Measurements from ENCODE around the gene ENTREP3. TPM values are rescaled to one million over a fixed set of nuclear protein-coding genes. Genes with fewer than 3 reads are reported as not detected.

ENTREP3 gene
- total RNA-seq, 4 donors from 2014 or later: 22.7 to 42.0 (median 26.6) TPM

DNA sequence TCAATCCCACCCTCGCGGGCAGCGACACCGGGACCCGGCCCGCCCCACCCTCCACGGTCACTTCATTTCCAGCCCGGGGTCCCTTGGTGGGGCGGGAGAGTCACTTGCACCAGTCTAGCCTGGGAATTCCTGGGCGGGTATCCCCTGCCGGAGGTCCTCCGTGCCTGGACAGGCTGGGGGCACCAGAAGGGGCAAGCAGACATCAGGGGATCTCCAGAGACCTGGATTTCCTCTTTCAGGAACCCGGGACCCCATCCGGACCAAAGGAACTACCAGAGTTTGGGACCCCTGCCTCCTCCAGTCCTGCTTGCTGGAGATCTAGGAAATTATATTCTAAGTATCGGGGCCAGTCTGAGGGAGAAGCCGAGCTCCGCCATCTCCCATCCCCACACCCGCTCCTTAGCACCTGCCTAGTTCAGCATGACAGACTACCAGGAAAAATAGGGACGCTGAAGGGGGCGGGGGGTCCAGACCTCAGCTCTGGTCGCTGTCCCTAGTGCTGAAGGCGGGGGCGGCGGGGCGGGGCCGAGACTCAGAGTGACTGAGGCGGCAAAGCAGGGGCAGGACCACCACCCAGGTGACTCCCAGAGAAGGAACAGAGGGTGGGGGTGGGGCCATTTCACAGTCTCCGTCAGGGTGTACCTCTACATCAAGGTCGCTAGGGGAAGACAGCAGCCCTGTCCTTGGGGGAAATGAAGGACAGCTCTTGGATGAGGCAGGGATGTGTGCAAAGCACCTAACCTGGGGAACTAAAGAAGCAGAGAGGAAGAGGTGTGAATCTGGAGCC, 22.8 kb upstream of the ENTREP3 start:
- TF ChIP-seq EP300 (IDR thresholded peaks at IDR 0.05) (no peak), POLR2A (IDR thresholded peaks at IDR 0.05) (no peak)
- TF ChIP-seq, protein P1, sequence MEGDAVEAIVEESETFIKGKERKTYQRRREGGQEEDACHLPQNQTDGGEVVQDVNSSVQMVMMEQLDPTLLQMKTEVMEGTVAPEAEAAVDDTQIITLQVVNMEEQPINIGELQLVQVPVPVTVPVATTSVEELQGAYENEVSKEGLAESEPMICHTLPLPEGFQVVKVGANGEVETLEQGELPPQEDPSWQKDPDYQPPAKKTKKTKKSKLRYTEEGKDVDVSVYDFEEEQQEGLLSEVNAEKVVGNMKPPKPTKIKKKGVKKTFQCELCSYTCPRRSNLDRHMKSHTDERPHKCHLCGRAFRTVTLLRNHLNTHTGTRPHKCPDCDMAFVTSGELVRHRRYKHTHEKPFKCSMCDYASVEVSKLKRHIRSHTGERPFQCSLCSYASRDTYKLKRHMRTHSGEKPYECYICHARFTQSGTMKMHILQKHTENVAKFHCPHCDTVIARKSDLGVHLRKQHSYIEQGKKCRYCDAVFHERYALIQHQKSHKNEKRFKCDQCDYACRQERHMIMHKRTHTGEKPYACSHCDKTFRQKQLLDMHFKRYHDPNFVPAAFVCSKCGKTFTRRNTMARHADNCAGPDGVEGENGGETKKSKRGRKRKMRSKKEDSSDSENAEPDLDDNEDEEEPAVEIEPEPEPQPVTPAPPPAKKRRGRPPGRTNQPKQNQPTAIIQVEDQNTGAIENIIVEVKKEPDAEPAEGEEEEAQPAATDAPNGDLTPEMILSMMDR (IDR thresholded peaks at IDR 0.05): no peak
- peaks cover 0 to 7% (median 0%) of the 10 kb centered on the region in 3 donors for H3K36me3 ChIP-seq

DNA sequence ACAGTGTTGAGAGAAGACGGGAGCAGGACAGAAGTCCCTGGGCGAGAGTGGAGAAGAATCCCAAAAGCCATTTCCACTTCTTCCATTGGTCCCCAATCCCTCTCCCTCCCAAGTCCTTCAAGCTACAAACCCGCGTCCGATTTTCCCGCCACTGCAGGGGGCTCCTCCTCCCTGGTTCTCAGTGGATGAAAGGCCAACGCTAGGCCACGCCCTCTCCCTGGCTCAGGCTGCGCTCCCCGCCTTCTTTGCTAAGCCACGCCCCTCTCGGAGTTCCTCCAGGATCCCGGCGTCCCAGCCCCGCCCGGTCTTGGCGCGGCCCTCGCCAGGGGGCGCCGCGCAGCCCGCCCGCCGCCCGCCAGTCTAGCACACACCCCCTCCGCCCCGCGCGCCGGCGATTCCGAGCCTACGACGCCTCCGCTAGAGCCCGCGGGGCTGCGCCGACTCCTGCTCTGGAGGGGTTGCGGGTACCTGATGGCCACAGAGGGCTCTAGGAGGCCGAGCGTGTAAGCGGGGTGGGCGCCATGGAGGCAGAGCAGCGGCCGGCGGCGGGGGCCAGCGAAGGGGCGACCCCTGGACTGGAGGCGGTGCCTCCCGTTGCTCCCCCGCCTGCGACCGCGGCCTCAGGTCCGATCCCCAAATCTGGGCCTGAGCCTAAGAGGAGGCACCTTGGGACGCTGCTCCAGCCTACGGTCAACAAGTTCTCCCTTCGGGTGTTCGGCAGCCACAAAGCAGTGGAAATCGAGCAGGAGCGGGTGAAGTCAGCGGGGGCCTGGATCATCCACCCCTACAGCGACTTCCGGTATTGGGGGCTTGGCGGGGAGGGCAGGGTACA, 22.0 kb upstream of the ENTREP3 start, which contains the start of gene HCN3:
TSS of gene HCN3 (plus strand) at position 394 of the 832 bp plus-strand sequence. CDS start at position 522, 128 bp downstream.
- H3K27ac ChIP-seq: peak within 1 kb of the TSS in 3 of 4 donors; percentile 72 to 86 (median 78)
- TF ChIP-seq POLR2A (IDR thresholded peaks at IDR 0.05): no peak
- TF ChIP-seq, protein P1 (IDR thresholded peaks at IDR 0.05): peak; percentile 81 to 94 (median 85)
- peak in 1 of 2 donors; percentile 28 for TF ChIP-seq EP300 (IDR thresholded peaks at IDR 0.05)
- H3K36me3 ChIP-seq: no peaks in the 10 kb centered on the region
- WGBS, 2 donors: 1 to 3% methylated on average over 41 to 55 of the region's 68 CpGs
- peak; percentile 96 to 98 for DNase-seq (ENCODE audit: low spot score in 2 of 2)
- no peaks in the 10 kb centered on the region for H3K9me3 ChIP-seq
- H3K27me3 ChIP-seq: no peaks in the 10 kb centered on the region
- H3K4me1 ChIP-seq: peaks cover 0 to 38% (median 20%) of the 10 kb centered on the region in 4 donors
- peak within 1 kb of the TSS; percentile 43 to 89 (median 78) for H3K4me3 ChIP-seq

More for the DNA sequence above, 22.8 kb upstream of the ENTREP3 start:
- Histone ChIP-seq H3K4me1 (peaks cover 0 to 33% (median 16%) of the 10 kb centered on the region in 4 donors), H3K9me3 (no peaks in the 10 kb centered on the region), H3K27me3 (no peaks in the 10 kb centered on the region), H3K27ac (peak overlapping the region in 3 of 4 donors; percentile 72 to 86 (median 78)), H3K4me3 (peak overlapping the region; percentile 43 to 89 (median 78))
- WGBS, 2 donors: 1 to 3% methylated on average over 18 to 27 of the region's 29 CpGs
- peak in 1 of 2 donors; percentile 53 for DNase-seq (ENCODE audit: low spot score in 2 of 2)

DNA sequence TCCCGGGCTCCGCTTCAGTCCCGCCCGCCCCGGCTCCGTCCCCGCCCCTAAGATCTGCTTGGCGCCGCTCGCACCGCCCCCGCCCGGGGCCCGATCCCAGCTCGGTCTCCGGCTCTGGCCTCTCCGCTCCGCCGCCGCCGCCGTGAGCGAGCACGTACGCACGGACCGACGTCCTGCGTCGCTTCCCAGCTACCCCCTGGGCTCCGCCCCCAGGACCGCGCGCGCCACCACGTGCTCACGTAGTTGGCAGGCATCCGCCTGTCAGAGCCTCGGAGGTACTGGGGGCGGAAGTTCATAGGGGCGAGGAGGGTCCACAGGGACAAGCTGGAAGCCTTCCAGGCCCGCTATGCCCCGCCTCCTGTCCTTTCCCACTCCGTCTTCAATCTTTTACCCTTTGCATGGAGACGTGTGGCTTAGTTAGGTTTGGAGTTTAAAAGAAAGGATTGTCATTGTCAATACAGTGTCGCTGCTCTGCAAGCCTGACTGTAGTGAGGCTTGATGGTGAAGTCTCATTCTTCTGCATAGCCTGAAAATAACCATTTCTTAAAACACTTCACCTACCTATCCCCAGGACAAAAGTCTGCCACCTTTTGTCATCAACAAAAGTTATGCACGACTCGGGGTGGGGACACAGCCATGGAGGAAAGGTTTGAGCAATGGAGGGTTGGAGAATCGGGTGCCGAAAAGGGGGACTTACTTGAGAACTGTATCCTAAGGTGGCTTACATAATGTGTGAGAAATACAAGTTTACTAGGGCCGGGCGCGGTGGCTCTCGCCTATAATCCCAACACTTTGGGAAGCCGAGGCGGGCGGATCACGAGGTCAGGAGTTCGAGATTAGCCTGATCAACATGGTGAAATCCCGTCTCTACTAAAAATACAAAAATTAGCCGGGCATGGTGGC, 18.3 kb upstream of the ENTREP3 start, which contains the start of gene CLK2:
TSS of gene CLK2 (minus strand) at position 162 of the 903 bp plus-strand sequence. CDS start 2,527 bp downstream, outside the sequence.
- Histone ChIP-seq H3K4me3 (peak within 1 kb of the TSS; percentile 60 to 89 (median 80)), H3K27me3 (no peaks in the 10 kb centered on the region), H3K4me1 (peaks cover 0 to 53% (median 29%) of the 10 kb centered on the region in 4 donors), H3K36me3 (peaks cover 6 to 32% (median 19%) of the 10 kb centered on the region in 3 donors), H3K9me3 (no peaks in the 10 kb centered on the region), H3K27ac (peak within 1 kb of the TSS; percentile 94 to 98 (median 95))
- 17 to 21% methylated on average over 38 to 46 of the region's 61 CpGs for WGBS, 2 donors
- DNase-seq (ENCODE audit: low spot score in 2 of 2): peak; percentile 87
- TF ChIP-seq, protein P1 (IDR thresholded peaks at IDR 0.05): peak in 1 of 5 experiments; percentile 28
- peak; percentile 49 to 74 for TF ChIP-seq POLR2A (IDR thresholded peaks at IDR 0.05)
- peak; percentile 85 to 97 for TF ChIP-seq EP300 (IDR thresholded peaks at IDR 0.05)

DNA sequence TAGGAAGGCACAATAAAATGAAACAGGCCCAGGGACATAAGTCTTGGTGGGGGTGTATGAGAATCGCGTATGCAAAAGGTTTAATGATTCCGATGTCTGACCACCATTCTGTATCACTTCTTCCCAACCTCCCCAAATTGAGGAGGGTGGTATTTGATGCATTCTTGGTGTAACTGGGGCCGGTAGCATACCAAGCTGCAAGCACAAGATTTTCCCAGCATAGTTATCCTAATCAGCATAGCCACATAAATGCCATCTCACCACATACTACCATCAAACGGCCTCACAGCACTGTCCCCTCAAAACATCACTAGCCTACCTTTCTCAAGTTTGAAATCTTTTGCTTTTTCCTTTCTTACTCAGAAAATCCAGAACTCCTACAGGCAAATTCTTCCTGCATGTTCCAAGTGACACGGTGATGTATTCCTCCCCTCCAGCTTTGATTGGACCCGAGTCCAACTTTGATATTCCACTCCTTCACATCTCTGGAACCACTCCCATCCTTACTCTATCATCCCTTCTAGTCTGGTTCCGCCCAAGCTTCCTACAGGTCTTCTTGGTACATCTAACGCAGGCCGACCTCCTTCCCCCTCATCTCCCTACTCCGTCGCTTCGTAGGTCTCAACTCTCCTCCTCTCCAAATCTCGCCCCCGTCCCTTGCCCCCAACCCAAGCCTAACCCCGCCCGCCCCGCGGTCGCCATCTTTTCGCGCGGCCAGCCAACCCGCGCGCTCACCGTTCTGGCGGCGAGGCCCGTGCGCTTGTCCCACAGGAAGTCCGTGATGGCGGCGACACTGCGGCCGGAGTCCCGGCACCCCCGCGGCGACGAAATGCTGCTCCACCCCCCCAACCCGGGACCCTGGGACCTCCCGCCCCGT, 17.4 kb upstream of the ENTREP3 start:
- DNase-seq (ENCODE audit: low spot score in 2 of 2): peak in 1 of 2 donors; percentile 37
- Histone ChIP-seq H3K4me3 (peak overlapping the region; percentile 60 to 89 (median 80)), H3K4me1 (peaks cover 0 to 44% (median 22%) of the 10 kb centered on the region in 4 donors), H3K27me3 (no peaks in the 10 kb centered on the region), H3K36me3 (peaks cover 6 to 41% (median 28%) of the 10 kb centered on the region in 3 donors), H3K9me3 (no peaks in the 10 kb centered on the region), H3K27ac (peak overlapping the region; percentile 94 to 98 (median 95))
- WGBS, 2 donors: 4 to 7% methylated on average over 25 to 39 of the region's 44 CpGs
- TF ChIP-seq, protein P1 (IDR thresholded peaks at IDR 0.05): no peak
- TF ChIP-seq EP300 (IDR thresholded peaks at IDR 0.05) (no peak), POLR2A (IDR thresholded peaks at IDR 0.05) (no peak)
